PC-9 (cell line): Measurements from ENCODE around the gene PARM1.

Experiments used
- EZH2 ChIP-seq: fragments of 200-600 bp; sonication (generic); IDR thresholded peaks from 2 replicates; pipeline ENCODE4 v1.8.0; 2017; ENCODE audit warnings: antibody characterized with exemption, low read depth
- TF ChIP-seq, protein P1 (sequence below): fragments of 200-600 bp; sonication (generic); conservative IDR thresholded peaks from 2 replicates; pipeline ENCODE4 v1.6.1; 2017; ENCODE audit warnings: mixed run types, antibody characterized with exemption, mild to moderate bottlenecking, moderate library complexity

DNA sequence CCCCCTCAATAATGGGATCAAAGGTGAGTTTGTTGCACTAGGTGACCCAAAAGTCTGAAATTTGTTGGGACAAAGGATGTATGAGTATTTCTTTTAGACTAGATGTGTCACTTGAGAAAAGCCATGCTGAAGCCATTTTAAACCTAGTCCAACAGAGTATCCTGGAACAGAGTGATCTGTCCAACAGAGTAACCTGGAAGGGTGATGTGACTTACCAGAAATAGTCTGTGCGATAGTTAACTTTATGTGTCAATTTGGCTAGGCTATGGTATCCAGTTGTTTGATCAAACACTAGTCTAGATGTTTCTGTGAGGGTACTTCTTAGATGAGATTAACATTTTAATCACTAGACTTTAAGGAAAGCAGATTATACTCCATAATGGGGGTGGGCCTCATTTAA lies 154.5 kb downstream of the PARM1 start:
- TF ChIP-seq, protein P1, sequence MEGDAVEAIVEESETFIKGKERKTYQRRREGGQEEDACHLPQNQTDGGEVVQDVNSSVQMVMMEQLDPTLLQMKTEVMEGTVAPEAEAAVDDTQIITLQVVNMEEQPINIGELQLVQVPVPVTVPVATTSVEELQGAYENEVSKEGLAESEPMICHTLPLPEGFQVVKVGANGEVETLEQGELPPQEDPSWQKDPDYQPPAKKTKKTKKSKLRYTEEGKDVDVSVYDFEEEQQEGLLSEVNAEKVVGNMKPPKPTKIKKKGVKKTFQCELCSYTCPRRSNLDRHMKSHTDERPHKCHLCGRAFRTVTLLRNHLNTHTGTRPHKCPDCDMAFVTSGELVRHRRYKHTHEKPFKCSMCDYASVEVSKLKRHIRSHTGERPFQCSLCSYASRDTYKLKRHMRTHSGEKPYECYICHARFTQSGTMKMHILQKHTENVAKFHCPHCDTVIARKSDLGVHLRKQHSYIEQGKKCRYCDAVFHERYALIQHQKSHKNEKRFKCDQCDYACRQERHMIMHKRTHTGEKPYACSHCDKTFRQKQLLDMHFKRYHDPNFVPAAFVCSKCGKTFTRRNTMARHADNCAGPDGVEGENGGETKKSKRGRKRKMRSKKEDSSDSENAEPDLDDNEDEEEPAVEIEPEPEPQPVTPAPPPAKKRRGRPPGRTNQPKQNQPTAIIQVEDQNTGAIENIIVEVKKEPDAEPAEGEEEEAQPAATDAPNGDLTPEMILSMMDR: no peak
- TF ChIP-seq EZH2: no peak
